OCI-LY7 (cell line): ENCODE measurements around the gene NEO1. TPM values are rescaled to one million over a fixed set of nuclear protein-coding genes. Genes with fewer than 3 reads are reported as not detected.

Experiments used
- BruUV-seq: library from RNA; stranded (reverse); fragments of 400-500 nt; replicated peaks from 2 replicates; lab custom pipeline; 2021; lab: Mats Ljungman, UMichigan
- CTCF ChIA-PET: fragments of 300-600 bp; sonication (Branson Sonifier 250); formaldehyde crosslinking; loops from one replicate; lab custom pipeline; 2022; ENCODE audit warnings: antibody characterized with exemption; ENCODE audit not compliant: unreplicated experiment; lab: Charles Lee
- POLR2A ChIA-PET: fragments of 300-600 bp; sonication (Branson Sonifier 250); formaldehyde crosslinking; loops from one replicate; lab custom pipeline; 2022; ENCODE audit warnings: antibody characterized with exemption; lab: Charles Lee
- DNase-seq: peaks from one replicate; pipeline ENCODE4 v3.0.0-alpha.2; 2015; ENCODE audit warnings: low spot score
- H2AFZ ChIP-seq: fragments of 200-600 bp; sonication (generic), shearing (Covaris generic); 2 replicates; pipeline ENCODE4 v1.6.1; 2014; ENCODE audit warnings: mild to moderate bottlenecking, antibody characterized with exemption, low read length, moderate library complexity
- H3K27ac ChIP-seq: fragments of 200-600 bp; sonication (generic); 2 replicates; pipeline ENCODE4 v1.5.1; 2014; ENCODE audit warnings: mixed run types, low read depth, mild to moderate bottlenecking, moderate library complexity, low read length, inconsistent platforms; ENCODE audit not compliant: poor library complexity, severe bottlenecking
- H3K36me3 ChIP-seq: fragments of 200-600 bp; sonication (generic); 2 replicates; pipeline ENCODE4 v1.6.1; 2014; ENCODE audit warnings: mild to moderate bottlenecking, antibody characterized with exemption, low read length, moderate library complexity, mixed read lengths; ENCODE audit not compliant: insufficient read depth
- H3K4me1 ChIP-seq: fragments of 200-600 bp; sonication (generic); 2 replicates; pipeline ENCODE4 v1.5.1; 2014; ENCODE audit warnings: mild to moderate bottlenecking, low read length; ENCODE audit not compliant: insufficient read depth, poor library complexity, severe bottlenecking
- H3K4me2 ChIP-seq: fragments of 200-600 bp; sonication (generic); 2 replicates; pipeline ENCODE4 v1.6.1; 2014; ENCODE audit warnings: mild to moderate bottlenecking, low read length
- H3K4me3 ChIP-seq: fragments of 200-600 bp; sonication (generic); 2 replicates; pipeline ENCODE4 v1.5.1; 2014; ENCODE audit warnings: mild to moderate bottlenecking, low read depth, low read length; ENCODE audit not compliant: poor library complexity, severe bottlenecking
- H3K79me2 ChIP-seq: fragments of 200-600 bp; sonication (generic); 2 replicates; pipeline ENCODE4 v1.6.1; 2016; ENCODE audit warnings: low read depth, mild to moderate bottlenecking, low read length, moderate library complexity, mixed read lengths; ENCODE audit not compliant: insufficient read depth
- H3K9me2 ChIP-seq: fragments of 200-600 bp; sonication (generic); 2 replicates; pipeline ENCODE4 v1.6.1; 2016; ENCODE audit warnings: mild to moderate bottlenecking, low read length, mixed read lengths; ENCODE audit not compliant: insufficient read depth
- H3K9me3 ChIP-seq: fragments of 200-600 bp; sonication (generic); 2 replicates; pipeline ENCODE4 v1.6.1; 2014; ENCODE audit warnings: mild to moderate bottlenecking, mixed run types, low read length, mixed read lengths
- H4K20me1 ChIP-seq: fragments of 200-600 bp; sonication (generic); 2 replicates; pipeline ENCODE4 v1.6.1; 2014; ENCODE audit warnings: mild to moderate bottlenecking, antibody characterized with exemption, low read length, moderate library complexity, mixed read lengths; ENCODE audit not compliant: insufficient read depth
- EZH2phosphoT487 ChIP-seq: fragments of 200-600 bp; sonication (generic); IDR thresholded peaks from 2 replicates; pipeline ENCODE4 v1.6.1; 2018; ENCODE audit warnings: low read depth, borderline replicate concordance, mild to moderate bottlenecking, mixed run types, antibody characterized with exemption, low read length, moderate library complexity, mixed read lengths
- intact Hi-C: fragments of 100-400 bp; cut with micrococcal nuclease; formaldehyde crosslinking; loops from one replicate; pipeline ENCODE4 v1.10.0; 2022; ENCODE audit not compliant: unreplicated experiment
- total RNA-seq, 2 experiments: library from RNA; depleted of rRNA in 1 of 2; stranded (reverse); fragments of >200 nt in 1 of 2; shearing (Covaris generic) in 1 of 2; gene quantifications; 2 replicates each; pipeline ENCODE4 v1.2.3, GENCODE V29; 2014 to 2022
- TF ChIP-seq, protein P1 (sequence below): fragments of 200-600 bp; sonication (generic); conservative IDR thresholded peaks from 2 replicates; pipeline ENCODE4 v1.5.1; 2014; ENCODE audit warnings: mild to moderate bottlenecking, antibody characterized with exemption, low read length, moderate library complexity, mixed read lengths

The NEO1 gene
- total RNA-seq, 2 experiments from 2014 or later, result 3.0 TPM

DNA sequence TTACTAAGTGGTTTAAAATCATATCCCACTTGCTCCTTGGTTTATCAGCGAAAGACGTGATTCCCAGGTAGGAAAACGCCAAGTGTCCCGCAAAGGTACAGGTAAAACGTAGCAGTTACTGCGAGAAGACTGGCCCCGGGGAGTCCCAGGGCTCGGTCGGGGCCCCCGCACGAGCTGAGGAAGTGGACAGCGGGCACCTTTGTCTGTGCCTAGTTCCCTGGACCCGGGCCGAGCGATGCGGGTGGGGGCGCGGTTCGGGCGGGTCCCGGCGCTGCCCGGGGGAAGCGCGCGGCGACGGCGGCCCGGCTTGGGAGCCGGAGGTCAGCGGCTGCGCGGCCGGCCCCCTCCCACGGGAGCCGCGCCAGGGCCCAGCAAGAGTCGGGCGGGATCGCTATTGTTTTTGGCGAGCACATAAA lies 864 bp upstream of the NEO1 start:
- no peaks in the 10 kb centered on the region for H3K36me3 ChIP-seq
- no peaks in the 10 kb centered on the region for H3K9me3 ChIP-seq
- H3K4me1 ChIP-seq, result peaks cover 14% of the 10 kb centered on the region
- H4K20me1 ChIP-seq, result no peaks in the 10 kb centered on the region
- H3K27ac ChIP-seq, result no peak overlapping the region
- TF ChIP-seq, protein P1, sequence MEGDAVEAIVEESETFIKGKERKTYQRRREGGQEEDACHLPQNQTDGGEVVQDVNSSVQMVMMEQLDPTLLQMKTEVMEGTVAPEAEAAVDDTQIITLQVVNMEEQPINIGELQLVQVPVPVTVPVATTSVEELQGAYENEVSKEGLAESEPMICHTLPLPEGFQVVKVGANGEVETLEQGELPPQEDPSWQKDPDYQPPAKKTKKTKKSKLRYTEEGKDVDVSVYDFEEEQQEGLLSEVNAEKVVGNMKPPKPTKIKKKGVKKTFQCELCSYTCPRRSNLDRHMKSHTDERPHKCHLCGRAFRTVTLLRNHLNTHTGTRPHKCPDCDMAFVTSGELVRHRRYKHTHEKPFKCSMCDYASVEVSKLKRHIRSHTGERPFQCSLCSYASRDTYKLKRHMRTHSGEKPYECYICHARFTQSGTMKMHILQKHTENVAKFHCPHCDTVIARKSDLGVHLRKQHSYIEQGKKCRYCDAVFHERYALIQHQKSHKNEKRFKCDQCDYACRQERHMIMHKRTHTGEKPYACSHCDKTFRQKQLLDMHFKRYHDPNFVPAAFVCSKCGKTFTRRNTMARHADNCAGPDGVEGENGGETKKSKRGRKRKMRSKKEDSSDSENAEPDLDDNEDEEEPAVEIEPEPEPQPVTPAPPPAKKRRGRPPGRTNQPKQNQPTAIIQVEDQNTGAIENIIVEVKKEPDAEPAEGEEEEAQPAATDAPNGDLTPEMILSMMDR, result no peak
- TF ChIP-seq EZH2phosphoT487, result no peak
- no TSS peak for BruUV-seq
- ChIA-PET POLR2A (no interaction called here), CTCF (no interaction called here)
- H3K79me2 ChIP-seq, result no peaks in the 10 kb centered on the region
- H3K4me3 ChIP-seq, result peak overlapping the region; percentile 76
- no peaks in the 10 kb centered on the region for H3K9me2 ChIP-seq
- peak overlapping the region; percentile 65; the same call in 1 of the 2 replicates for H2AFZ ChIP-seq
- intact Hi-C loops, result loop anchor here (5.0 kb wide), 1 partner anchor 269 kb away; the partner anchor contains the start of gene ADPGK
- no peak for DNase-seq
- peak overlapping the region; percentile 74 for H3K4me2 ChIP-seq

DNA sequence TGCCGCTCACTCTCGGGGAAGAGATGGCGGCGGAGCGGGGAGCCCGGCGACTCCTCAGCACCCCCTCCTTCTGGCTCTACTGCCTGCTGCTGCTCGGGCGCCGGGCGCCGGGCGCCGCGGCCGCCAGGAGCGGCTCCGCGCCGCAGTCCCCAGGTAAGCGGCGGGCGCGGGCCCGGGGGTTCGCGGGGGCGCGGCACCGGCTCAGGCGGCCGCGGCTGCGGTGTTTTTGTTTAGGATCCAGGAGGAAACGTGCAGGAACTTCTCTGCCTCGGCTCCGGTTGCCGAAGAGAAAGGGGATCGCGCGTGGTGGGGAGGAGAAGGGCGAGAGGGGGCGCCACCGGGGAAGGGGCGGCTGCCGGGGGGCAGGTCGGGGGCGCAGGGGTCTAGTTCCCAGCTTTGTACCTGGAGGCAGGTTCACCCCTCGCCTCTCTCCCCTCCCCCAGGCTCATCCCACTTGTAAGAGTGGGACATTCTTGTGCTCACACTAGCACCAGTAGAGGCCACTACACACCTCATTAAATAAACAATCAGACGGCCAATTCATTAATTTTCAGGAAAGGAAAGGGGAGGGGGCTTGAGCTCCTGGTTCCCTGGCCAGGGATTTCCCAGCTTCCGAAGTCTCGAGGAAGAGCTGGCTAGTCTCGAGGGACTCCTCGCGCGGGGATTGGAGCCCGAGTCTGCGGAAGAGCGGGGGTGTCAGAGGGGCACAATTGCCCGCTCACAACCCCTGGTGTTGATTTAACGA lies 562 bp downstream of the NEO1 start:
- peaks cover 14% of the 10 kb centered on the region for H3K4me1 ChIP-seq
- no peak for TF ChIP-seq EZH2phosphoT487
- TF ChIP-seq, protein P1, result peak; percentile 69
- no peaks in the 10 kb centered on the region for H3K9me3 ChIP-seq
- POLR2A ChIA-PET, result interaction anchor here (0.6 kb wide), 1 partner anchor 225 kb away, joined by 3 read pairs; no protein-coding TSS in a partner anchor
- CTCF ChIA-PET, result interaction anchor here (0.6 kb wide), 1 partner anchor 316 kb away, joined by 3 read pairs; the partner anchor contains the start of gene HCN4
- peak overlapping the region; percentile 84 for H3K4me2 ChIP-seq
- no peaks in the 10 kb centered on the region for H3K36me3 ChIP-seq
- intact Hi-C loops, result loop anchor here (5.0 kb wide), 1 partner anchor 271 kb away; the partner anchor contains the start of gene ADPGK
- H3K4me3 ChIP-seq, result peak overlapping the region; percentile 72
- no peaks in the 10 kb centered on the region for H4K20me1 ChIP-seq
- H3K9me2 ChIP-seq, result no peaks in the 10 kb centered on the region
- H2AFZ ChIP-seq, result peak overlapping the region; percentile 78
- no peak overlapping the region for H3K27ac ChIP-seq
- H3K79me2 ChIP-seq, result no peaks in the 10 kb centered on the region
- peak; percentile 41 for DNase-seq
- BruUV-seq, result no TSS peak
